ENCODE results near the gene TRIO.
"Not testable (repeated sequence)": the region's sequence is repeated elsewhere in the genome, so short reads cannot be mapped to it uniquely, and the experiment has no call there.

Gene TRIO

DNA sequence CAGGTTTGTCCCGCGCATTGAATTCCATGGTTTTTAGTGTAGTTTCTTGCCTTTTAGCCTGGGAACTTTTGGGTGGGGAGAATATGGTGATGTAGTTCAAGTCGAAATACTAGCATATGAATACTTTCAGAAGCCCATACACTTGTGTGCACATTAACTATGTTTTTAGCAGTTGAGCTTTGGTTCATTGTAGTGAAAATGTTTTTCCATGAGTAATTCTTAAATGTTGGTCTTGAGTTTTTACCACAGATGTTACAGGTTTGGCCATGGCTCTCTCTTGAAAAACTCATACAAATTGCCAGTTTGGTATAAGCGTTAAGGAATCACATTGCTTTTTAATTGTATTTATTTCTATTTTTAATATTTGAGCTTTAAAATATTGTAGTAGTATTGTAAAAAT lies 45.6 kb downstream of the TRIO start:
- no peak for DNase-seq

DNA sequence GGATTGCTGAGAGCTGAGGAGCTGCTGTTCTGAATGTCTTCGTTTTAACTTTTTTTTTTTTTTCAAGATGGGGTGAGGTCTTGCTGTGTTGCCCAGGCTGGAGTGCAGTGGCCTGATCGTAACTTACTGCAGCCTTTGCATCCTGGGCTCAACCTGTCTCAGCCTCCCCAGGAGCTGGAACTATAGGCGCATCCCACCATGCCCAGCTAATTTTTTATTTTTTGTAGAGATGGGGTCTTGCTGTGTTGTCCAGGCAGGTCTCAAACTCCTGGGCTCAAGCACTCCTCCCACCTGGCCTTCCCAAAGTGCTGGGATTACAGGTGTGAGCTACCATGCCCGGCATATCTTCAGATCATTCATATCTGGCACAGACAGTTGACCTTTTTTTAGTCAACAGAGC lies 46.5 kb downstream of the TRIO start:
- no peak for DNase-seq

DNA sequence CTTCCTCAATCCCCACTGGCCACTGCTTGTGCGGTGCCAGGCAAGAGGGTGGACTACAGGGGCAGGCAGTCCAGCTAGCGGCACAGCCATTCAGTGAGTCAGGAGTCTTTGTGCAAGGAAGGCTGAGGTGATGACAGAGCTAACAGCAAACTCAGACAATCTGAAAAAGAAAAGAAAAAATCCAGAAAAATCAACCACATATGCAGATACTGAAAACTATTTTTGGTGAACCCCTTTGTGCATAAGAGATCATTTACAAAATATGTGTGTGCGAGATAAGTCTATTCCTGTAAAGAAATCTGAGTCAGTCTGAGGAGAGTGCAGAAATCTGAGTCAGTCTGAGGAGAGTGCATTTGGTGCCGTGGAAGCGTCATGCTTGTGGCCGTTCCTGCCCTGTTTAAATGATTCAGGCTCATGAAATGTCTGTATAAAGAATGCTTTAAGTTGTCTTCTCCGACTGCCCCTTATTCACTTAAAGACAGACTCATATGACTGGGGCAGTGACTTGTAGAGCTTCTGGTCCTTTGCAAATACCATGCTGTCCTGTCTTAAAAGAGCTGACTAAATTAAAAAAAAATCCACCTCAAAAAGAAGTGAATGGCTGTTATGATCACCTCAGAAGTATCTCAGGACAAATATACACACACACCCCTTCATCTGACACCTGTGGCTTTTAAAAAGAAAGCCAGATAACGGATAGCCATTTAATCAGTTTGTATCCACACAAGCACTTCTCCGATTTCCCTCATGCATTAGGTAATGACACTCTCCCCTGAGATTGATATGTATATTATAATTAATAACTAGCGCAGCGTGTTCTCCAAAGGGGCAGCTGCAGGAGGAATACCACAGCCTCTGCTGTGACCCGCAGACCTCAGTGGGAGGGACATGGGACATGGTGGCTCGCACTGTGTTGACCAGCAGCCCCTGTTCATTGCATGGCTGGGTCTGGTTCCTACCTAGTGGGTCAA lies 47.3 kb downstream of the TRIO start:
- no peak for DNase-seq

DNA sequence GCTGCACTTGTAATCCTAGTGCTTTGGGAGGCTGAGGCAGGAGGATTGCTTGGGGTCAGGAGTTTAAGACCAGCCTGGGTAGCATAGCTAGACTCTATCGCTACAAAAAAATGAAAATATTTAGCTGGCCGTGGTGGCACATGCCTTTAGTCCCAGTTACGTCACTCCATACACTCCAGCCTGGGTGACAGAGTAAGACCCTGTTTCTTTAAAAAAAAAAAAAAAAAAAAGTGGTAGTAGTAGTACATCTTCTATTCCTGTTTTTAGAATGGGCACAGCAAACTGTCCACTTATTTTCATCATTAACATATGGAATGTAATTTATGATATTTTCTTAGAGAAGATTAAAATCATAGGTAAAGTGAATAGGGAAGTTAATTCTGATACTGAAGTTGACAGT lies 48.2 kb downstream of the TRIO start:
- DNase-seq: no peak

DNA sequence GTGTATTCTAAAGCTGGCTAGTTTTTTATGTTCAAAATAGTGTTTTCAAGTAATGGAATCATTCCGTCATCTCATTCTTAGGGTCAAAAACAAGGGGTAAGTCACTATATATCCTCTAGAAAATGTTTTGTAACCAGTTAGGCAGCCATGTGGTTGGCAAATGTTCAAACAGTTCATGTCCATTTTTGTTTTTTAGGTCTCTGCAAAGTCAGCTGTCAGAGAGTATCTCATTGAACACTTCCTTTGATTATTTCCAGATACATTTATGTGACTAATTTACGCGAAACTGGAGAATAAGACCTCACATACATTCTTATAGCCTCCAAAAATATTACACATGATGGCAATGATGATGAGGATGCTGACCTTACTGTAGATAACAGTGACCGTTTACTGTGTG lies 50.4 kb downstream of the TRIO start:
- no peak for DNase-seq

DNA sequence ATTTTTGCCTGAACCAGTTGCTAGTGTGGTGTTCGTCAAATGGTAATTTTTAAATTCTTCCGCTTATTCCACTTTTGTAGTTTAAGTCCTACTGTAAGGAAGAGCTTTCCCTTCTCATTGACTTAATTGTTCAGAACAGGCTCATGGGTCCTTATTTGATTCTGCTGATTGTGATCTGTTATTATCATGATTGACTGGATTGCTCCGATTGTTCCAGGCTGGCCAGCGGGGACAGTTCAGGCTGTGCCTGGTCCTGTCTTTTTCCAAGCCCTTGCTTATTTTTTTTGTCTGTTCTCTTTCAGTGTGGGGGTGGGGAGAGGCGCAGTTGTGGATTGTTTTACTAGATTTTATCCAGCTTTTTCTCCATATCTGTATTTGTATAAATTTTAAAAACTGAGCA lies 52.4 kb downstream of the TRIO start:
- DNase-seq: no peak

DNA sequence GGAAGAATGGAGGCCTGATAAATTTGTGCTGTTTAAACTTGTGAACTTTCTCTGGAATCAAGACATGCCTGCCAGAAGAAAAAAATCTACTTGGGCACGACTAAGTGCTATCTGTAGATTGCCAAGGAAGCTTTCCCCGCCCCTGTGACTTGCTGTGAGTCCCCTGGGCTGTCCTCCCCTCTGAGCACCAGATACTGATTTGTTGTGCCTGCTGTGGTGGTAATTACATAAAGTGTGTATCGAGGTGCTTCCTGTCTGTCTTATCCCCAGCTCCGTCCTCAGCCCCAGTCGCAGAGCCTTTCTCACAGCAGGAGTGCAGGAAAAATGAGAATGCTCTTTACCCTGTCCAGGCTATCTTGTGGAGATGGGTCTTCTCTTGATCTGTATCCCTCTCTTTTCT lies 53.9 kb downstream of the TRIO start:
- no peak for DNase-seq

DNA sequence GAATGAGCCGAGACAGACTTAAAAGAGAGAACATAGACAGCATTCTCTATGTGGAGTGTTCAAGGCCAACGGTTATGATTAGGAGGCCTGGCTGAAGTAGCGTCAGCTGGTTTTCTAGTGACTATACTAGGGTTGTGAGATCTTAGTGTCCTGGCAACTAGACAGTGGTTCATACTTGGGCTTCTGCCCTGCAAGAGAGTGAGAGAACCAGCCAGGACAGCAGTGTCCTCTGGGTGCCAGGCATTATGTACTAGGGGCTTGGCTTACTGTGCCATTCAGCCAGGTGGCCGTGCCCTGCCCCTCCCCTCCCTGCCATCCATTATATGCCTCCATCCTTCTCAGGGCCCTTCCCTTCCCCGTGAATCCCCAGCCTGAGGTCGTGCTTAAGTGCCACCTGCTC lies 56.8 kb downstream of the TRIO start:
- no peak for DNase-seq

DNA sequence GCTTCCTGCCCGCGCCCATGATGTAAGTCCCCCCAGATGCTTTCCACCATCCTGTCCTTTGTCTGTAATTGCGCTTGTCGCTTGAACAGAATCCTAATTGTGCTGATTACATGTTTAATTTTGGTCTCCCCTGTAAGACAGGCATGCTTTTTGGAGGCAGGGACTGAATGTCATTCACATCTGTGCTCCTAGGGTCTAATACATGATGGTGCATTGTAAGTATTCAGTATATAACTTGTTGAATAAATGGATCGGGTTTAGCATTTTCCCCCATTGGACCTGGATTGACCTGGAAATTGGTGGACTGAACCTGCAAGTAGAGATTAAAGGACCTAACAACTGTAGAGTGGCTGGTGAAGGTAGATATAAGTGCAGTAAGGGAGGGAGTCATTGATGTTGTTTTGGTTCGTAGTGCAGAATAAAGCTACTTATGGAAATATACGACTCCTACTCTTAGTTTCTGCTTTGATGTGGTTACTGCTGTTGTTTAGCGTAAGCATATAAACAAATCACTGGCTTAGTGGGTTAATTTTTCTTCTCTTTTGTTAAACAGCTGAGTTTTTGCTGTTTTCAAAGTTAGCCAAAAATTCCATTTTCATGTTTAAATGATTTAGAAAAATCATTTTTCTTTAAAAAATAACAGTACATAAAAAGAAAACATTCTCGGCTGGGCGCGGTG lies 57.3 kb downstream of the TRIO start:
- DNase-seq: no peak

DNA sequence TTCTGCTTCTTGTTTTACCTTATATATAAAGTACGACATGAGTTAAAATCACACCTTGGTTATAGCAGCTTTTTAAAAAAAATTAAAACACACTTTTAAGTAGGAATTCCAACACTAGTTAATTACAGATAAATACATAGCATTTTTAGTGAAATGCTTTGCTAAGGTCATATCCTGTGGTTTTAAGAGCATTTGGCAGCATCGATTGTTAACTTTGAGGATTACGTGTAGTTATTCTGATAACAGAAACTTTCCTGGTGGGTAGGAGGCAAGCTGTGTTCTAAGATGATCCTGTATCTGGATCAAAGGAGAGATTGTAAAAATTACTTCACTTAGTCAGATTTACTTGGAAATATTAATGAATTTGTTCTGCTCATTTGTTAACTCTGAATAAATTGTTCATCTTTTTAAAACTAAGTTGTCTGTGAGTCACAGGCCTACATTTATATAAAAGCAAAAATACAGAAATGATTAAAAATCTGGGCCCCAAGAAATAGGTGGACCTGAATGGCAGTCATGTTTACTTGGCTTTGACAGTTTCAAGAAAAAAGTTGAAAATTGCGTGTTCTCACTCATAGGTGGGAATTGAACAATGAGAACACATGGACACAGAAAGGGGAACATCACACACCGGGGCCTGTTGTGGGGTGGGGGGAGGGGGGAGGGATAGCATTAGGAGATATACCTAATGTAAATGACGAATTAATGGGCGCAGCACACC lies 58.3 kb downstream of the TRIO start:
- no peak for DNase-seq

DNA sequence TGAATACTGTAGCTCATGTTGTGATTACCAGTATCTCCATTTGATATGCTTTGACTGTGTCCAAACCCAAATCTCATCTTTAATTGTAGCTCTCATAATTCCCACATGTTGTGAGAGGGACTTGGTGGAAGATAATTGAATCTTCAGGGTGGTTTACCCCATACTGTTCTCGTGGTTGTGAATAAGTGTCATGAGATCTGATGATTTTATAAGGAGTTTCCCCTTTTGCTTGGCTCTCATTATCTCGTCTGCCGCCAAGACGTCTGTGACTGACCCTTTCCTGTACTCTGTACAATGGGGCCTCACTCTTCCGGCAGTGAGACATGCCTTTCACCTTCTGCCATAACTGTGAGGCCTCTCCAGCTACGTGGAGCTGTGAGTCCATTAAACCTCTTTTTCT lies 59.3 kb downstream of the TRIO start:
- DNase-seq: peak; percentile 70

DNA sequence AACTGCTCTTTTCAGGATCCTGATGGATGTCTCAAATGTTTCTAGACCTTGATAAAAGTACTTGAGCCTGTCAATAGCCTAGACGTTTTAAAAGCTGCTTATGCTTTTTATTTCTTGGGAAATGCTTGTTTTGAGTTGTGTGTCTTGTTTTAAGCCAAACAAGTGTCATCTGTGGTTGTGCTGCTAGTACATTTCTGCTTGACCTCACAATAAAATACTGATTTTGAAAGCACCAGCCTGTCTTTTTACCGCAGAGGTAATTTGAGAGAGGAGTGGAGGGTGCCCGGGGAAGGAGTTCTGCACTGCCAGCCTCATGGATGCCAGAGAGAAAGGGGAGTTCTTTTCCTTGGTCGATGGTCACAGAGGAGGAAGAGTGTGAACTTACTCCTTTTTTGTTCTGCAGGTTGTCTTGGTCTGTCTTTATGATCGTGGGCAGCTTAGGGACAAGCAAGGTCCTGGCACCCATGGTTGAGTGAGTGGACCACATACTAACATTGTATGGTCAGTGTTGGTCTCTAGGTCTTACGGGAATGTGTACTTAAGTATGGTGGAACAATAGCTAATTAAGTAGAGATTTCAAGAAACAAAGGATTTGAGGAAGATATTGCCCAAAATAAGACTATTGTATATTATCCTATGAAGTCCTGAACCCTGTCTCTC lies 61.0 kb downstream of the TRIO start:
- DNase-seq: peak; percentile 12

DNA sequence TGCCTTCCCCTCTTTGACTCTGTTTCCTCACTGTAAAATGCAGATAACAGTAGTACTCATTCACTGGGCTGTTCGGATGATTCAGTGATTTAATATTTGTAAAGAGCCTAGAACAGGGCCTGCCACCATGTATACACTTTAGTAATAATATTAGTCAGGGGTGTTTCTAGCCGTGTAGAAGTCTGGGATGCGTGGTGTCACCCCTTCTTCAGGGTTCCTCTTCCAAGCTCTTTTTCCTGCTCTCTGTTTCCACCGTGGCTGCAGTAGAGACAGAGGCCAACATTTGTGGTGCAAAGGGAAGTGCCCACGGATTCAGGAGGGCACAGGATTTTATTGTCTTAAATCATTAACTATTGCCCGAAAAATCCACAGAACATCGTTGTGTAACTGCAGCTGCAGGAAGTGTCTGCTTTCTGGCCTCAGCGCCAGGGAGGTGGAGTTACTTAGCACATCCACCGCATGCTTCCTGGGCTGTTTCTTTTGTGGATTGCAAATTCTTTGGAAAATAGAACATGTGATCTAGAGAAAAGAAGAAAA lies 61.7 kb downstream of the TRIO start:
- DNase-seq: peak; percentile 81

DNA sequence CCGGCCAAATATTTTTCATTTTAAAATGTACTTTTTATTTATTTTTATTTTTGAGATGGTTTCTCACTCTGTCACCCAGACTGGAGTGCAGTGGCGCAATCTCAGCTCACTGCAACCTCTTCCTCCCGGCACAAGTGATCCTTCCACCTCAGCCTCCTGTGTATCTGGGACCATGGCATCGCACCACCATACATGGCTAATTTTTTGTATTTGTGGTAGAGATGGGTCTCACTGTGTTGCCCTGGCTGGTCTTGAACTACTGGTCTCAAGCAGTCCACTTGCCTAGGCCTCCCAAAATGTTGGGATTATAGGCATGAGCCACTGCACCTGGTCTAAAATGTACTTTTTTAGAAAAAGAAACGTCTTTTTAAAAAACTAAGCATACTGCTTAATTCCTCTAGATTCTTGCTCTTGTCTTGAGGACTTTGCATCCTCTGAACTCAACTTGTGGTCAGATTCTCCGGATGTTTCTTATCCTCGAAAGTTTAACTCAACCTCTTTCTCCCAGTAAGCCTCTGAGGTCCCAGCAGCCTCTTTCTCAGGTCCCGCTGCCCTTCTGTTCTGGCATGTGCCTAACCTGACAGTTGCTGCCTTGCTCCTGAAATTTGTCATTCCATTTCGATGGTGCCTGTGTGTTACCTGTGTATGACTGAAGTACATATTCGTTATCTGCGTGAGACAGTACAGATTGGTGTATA lies 63.0 kb downstream of the TRIO start:
- DNase-seq: no peak

DNA sequence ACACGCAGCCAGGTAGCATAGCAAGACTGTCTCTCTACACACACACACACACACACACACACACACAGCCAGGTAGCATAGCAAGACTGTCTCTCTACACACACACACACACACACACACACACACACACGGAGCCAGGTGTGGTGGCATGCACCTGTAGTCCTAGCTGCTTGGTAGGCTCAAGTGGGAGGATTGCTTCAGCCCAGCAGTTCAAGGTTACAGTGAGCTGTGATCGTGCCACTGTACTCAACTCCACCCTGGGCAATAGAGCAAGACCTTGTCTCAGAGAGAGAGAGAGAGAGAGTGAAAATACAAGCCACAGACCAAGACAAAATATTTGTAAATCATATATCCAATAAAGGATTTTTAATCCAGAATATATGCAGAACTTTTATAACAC lies 64.3 kb downstream of the TRIO start:
- not testable (repeated sequence) for DNase-seq

DNA sequence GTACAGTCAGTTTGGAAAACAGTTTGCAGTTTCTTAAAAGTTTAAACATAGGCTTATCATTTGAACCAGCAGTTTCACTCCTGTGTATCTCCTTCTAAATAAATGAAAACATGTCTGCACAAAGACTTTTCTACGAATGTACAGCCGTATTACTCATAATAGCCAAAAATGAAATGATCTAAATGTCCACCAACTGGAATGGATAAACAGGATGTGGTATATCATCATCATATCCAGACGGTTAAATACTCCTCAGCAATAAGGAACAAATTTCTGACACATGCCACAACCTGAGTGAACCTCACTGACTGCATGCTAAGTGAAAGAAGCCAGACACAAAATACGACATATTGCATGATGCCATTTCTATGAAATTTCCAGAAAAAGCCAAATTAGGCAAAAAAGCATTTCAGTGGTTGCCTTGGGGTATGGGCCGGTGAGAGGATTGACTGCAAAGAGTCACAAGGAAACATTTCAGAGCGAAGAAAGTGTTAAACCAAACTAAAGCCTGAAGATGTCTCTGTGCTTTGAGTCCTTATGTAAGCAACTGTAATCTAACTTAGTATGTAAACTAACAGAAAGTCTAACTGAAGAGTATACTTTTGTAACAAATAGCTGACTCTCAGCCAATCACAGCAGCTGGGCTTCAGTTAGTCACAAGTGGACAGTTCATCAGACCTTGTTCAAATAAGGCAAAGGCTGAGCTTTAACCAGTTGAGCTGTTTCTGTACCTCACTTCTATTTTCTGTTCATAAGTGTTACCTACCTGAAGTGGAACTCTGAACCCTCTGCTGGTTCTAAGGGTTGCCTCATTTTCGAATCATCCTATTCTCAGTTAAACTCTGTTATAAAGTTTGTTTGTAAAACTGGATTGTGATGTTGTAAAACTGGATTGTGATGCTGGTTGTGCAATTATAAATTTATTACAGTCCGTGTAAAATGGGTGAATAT lies 65.2 kb downstream of the TRIO start:
- DNase-seq: no peak

DNA sequence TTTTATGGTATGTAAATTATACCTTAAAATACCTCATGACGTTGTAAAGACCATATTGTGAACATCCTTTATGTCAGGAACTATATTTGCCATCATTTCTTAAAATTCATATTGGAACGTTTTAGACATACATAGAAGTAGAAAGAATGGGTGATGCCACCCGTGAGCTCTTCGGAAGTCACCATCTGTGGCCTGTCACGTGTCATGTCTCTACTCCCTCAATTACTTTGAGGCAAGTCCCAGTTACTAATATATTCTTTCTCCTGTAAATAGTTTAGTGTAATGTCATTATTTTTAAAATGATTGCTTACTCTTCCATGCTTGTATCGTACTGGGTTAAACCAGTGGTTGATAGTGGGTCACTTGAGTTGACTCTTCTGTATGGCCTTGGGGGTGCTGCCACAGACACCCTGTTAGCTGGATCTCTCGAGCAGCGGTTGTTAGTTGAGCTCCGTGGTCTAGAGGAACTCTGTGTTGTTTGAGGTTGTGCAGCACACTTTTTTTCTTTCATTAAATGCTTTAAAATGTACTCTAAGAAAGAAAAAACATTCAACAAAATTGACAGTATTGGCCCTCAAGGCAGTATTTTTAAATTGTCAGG lies 66.2 kb downstream of the TRIO start:
- DNase-seq: no peak

DNA sequence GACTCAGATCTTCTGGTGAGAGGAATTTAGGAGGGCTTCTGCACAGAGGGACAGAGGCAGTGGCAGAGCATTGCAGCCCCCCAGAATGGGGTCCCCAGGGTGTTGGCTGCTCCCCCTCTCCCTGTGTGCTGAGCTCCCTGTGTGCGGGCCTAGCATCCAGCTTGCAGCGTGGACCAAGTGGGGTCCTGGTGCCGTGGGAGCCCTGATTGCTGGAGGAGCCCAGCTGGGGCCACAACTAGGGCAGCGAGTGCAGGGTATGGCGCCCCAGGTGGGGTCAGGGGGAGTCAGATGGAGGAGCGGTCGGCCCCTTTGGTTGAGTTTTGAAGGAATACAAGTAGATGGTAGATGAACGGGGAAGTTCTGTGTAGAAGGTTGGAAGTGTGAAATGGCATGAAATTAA lies 66.7 kb downstream of the TRIO start:
- DNase-seq: no peak

DNA sequence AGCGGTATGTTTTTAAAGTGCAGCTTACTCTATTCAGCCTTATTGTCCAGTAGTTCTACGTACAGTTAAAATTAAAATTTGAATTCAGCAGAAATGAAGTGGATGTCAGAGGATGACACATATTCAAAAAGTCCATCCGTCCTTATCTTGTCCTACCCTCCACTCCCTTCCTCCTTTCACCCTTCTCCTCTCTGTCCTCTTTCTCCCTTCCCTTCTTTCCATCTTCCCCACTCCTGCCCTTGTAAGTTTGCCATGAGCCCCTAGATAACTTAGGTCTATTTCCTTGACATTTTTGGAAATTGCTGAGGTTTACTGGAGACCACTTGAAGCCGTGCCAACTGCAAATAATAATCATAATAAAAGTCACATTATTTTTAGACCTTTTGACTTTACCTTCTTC lies 67.6 kb downstream of the TRIO start:
- DNase-seq: no peak

Data from GF-D8 (cell line).